ENCODE measurements around the gene VSIG8.

VSIG8 gene

GRCh38 chr1:159882527-159882862 lies 20.0 kb upstream of the VSIG8 start:
- DNase-seq = no peak

- DNase-seq = peak; percentile 42
Observed at GRCh38 chr1:159881622-159882526, 19.4 kb upstream of the VSIG8 start.

GRCh38 chr1:159880430-159880829 lies 18.0 kb upstream of the VSIG8 start:
- DNase-seq = no peak

- DNase-seq = no peak
Observed at GRCh38 chr1:159879977-159880376, 17.5 kb upstream of the VSIG8 start.

GRCh38 chr1:159879136-159879535 lies 16.7 kb upstream of the VSIG8 start:
- DNase-seq = no peak

- no peak for DNase-seq
Observed at GRCh38 chr1:159877695-159878444, 15.4 kb upstream of the VSIG8 start.

- no peak for DNase-seq
Observed at GRCh38 chr1:159873530-159874143, 11.2 kb upstream of the VSIG8 start.

- DNase-seq = no peak
Observed at GRCh38 chr1:159872891-159873290, 10.4 kb upstream of the VSIG8 start.

- DNase-seq = no peak
Observed at GRCh38 chr1:159870704-159871103, 8.2 kb upstream of the VSIG8 start.

- DNase-seq = no peak
Observed at GRCh38 chr1:159869607-159870006, 7.2 kb upstream of the VSIG8 start.

- DNase-seq = no peak
Observed at GRCh38 chr1:159869173-159869572, 6.7 kb upstream of the VSIG8 start.

- DNase-seq = no peak
Observed at GRCh38 chr1:159868766-159869165, 6.3 kb upstream of the VSIG8 start.

- DNase-seq = no peak
Observed at GRCh38 chr1:159867664-159868026, 5.2 kb upstream of the VSIG8 start.

GRCh38 chr1:159866905-159867663 lies 4.6 kb upstream of the VSIG8 start:
- DNase-seq = no peak

- no peak for DNase-seq
Observed at GRCh38 chr1:159866066-159866465, 3.6 kb upstream of the VSIG8 start.

- no peak for DNase-seq
Observed at GRCh38 chr1:159864262-159864661, 1.8 kb upstream of the VSIG8 start.

- DNase-seq = no peak
Observed at GRCh38 chr1:159862031-159862430, 426 bp downstream of the VSIG8 start.

GRCh38 chr1:159861218-159861617 lies 1.2 kb downstream of the VSIG8 start:
- DNase-seq = no peak

- DNase-seq = no peak
Observed at GRCh38 chr1:159860456-159860855, 2.0 kb downstream of the VSIG8 start.

- DNase-seq = no peak
Observed at GRCh38 chr1:159859767-159860322, 2.6 kb downstream of the VSIG8 start.

GRCh38 chr1:159857889-159858288 lies 4.6 kb downstream of the VSIG8 start:
- no peak for DNase-seq

GRCh38 chr1:159856576-159856975 lies 5.9 kb downstream of the VSIG8 start:
- no peak for DNase-seq

- no peak for DNase-seq
Observed at GRCh38 chr1:159855709-159856108, 6.7 kb downstream of the VSIG8 start.

Measured in T-helper 9 cell (primary cell).